ENCODE data around the gene ZSCAN23. TPM values are rescaled to one million over a fixed set of nuclear protein-coding genes. Genes with fewer than 3 reads are reported as not detected.

ZSCAN23 gene
- total and polyA plus RNA-seq, 9 of the 15 experiments (the other 6 are each of a cell fraction or from before 2014, with no cell fraction given): 0.05 to 0.29 (median 0.21) TPM; not detected in 1

- TF ChIP-seq RCOR1 (IDR thresholded peaks at IDR 0.05; ENCODE audit: borderline replicate concordance in 1 of 2, low read depth in 2 of 2, low read length in 2 of 2): peak in 1 of 2 experiments; percentile 48; a peak in 1 of 4 replicates
- no peak for TF ChIP-seq TAF9B (IDR thresholded peaks at IDR 0.05; ENCODE audit: partially characterized antibody)
- TF ChIP-seq DIDO1 (tag; IDR thresholded peaks at IDR 0.05; ENCODE audit: low read depth): 0 out of 2 replicates have a peak, but pooled peaks have one; percentile 21
- no peak for TF ChIP-seq SAFB2 (IDR thresholded peaks at IDR 0.05; ENCODE audit: borderline replicate concordance, low read depth, low read length, severe bottlenecking)
- no peak for TF ChIP-seq RAD21 (CRISPR knock-in tag; conservative IDR thresholded peaks at IDR 0.05 in 1 of 2, IDR thresholded peaks at IDR 0.05 in 1 of 2)
- TF ChIP-seq PTRF (tag; IDR thresholded peaks at IDR 0.05): peak; percentile 88
- no peak for TF ChIP-seq CREB3L1 (IDR thresholded peaks at IDR 0.05; ENCODE audit: borderline replicate concordance, low read depth)
- TF ChIP-seq ZFP91 (CRISPR knock-in tag; IDR thresholded peaks at IDR 0.05): no peak
- TF ChIP-seq ZEB2 (IDR thresholded peaks at IDR 0.05): no peak
- TF ChIP-seq CREB1 (IDR thresholded peaks at IDR 0.05): no peak
- TF ChIP-seq CREB1 (CRISPR knock-in tag; IDR thresholded peaks at IDR 0.05): no peak
- no peak for TF ChIP-seq ZNF551 (CRISPR knock-in tag; IDR thresholded peaks at IDR 0.05)
- no peak for TF ChIP-seq ATF1 (CRISPR knock-in tag; IDR thresholded peaks at IDR 0.05)
- TF ChIP-seq ATF1 (tag; IDR thresholded peaks at IDR 0.05): 0 out of 2 replicates have a peak, but pooled peaks have one; percentile 38
- peak; percentile 61; the same call in 1 of the 2 replicates for TF ChIP-seq ZKSCAN8 (CRISPR knock-in tag; IDR thresholded peaks at IDR 0.05)
- TF ChIP-seq NFATC3 (IDR thresholded peaks at IDR 0.05): no peak
- TF ChIP-seq SMARCE1 (IDR thresholded peaks at IDR 0.05): 0 out of 2 replicates have a peak, but pooled peaks have one; percentile 19
- peak; percentile 93 for TF ChIP-seq SMAD4 (CRISPR knock-in tag; conservative IDR thresholded peaks at IDR 0.05)
- no peak for TF ChIP-seq SMC3 (conservative IDR thresholded peaks at IDR 0.05; ENCODE audit: insufficient read depth, low read depth, low read length)
- no peak for TF ChIP-seq ZNF121 (CRISPR knock-in tag; conservative IDR thresholded peaks at IDR 0.05)
- no peak for TF ChIP-seq ZNF124 (CRISPR knock-in tag; IDR thresholded peaks at IDR 0.05)
- no peak for TF ChIP-seq ZNF445 (CRISPR knock-in tag; IDR thresholded peaks at IDR 0.05; ENCODE audit: low read depth)
- peak; percentile 71 for TF ChIP-seq CXXC5 (CRISPR knock-in tag; IDR thresholded peaks at IDR 0.05)
- TF ChIP-seq POLR2AphosphoS2 (IDR thresholded peaks at IDR 0.05; ENCODE audit: low read length): no peak
- TF ChIP-seq BRD4 (IDR thresholded peaks at IDR 0.05): no peak
- no peak for TF ChIP-seq NR2C1 (IDR thresholded peaks at IDR 0.05)
- TF ChIP-seq NR2C1 (tag; IDR thresholded peaks at IDR 0.05): peak; percentile 88
- no peak for TF ChIP-seq YY1 (IDR thresholded peaks at IDR 0.05; ENCODE audit: borderline replicate concordance in 1 of 3, control insufficient read depth in 1 of 3, extremely low read depth in 1 of 3, insufficient read depth in 3 of 3, insufficient read length in 1 of 3, insufficient replicate concordance in 2 of 3, low read depth in 1 of 3, low read length in 2 of 3)
Measured at GRCh38 chr6:28486988-28487742, 43.9 kb upstream of the ZSCAN23 start (continued).
